GM18520 (cell line): Measurements from ENCODE around the gene STPG2.
A peak's percentile ranks its signal among the peaks of the same experiment; 100 is the strongest.

Experiments used
- ATAC-seq: cut with Tn5 transposase; IDR thresholded peaks from one replicate; pipeline ENCODE4 v1.9.1; 2021; ENCODE audit not compliant: unreplicated experiment

The STPG2 gene

GRCh38 chr4:98143001-98143899 lies at the start of gene STPG2:
Gene STPG2 (minus strand): TSS chr4:98143476.
- peak; percentile 94 for ATAC-seq

DNA sequence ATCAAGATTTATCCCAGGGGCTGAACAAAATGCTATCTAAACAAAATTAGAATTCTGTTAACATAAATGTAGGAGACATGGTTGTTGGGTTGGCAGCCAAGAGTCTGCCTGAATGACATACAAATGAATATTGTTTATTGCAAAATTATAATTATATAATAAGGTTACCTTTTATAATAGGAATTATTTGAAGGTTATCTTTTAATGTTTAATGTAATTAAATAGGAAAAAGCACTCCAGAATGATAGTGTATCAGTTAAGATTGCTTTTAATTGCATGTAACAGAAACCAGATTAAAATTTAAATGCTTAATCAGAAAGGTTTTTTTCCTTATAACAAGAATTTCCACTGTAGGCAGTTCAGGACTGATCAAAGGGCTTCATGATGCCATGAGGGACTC lies 42.0 kb upstream of the STPG2 start:
- no peak for ATAC-seq

- no peak for ATAC-seq
Observed at GRCh38 chr4:98181809-98182208, 38.5 kb upstream of the STPG2 start.

- ATAC-seq, result no peak
Observed at GRCh38 chr4:98179951-98180350, 36.7 kb upstream of the STPG2 start.

DNA sequence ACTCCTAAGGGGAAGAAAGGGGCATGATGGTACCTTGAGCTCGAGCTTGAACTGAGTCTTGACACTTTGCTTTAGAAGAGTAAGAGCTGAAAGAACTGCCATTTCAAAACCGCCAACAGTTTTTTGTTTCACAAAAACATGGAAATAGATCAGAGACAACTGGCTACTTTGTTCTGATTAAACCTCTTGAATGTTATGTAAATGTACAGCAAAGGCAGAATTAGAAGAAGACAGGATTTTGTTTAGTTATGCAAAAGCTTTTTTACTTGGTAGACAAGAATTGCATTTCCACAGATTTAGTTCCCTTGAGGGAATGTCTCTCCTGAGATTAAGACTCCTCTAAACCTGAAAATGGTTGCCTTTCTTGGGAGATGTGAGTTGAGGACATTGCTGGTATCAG lies 33.3 kb upstream of the STPG2 start:
- ATAC-seq, result no peak

- ATAC-seq, result no peak
Observed at GRCh38 chr4:98170035-98170434, 26.8 kb upstream of the STPG2 start.

DNA sequence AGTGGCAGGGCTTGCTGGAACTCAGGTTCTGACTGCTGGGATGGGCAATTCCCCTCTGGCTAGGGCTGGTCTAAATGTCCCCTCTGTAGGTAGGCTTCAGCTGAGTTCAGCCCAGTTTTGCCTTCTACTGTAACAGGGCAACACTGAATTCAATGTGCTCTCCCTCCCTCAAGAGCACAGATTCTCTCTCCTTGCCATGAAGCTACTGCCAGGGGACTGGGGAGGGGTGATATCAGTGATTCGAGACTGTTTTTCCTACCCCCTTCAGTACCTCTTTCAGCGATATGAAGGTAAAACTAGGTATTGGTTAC lies 23.4 kb upstream of the STPG2 start:
- ATAC-seq, result no peak

DNA sequence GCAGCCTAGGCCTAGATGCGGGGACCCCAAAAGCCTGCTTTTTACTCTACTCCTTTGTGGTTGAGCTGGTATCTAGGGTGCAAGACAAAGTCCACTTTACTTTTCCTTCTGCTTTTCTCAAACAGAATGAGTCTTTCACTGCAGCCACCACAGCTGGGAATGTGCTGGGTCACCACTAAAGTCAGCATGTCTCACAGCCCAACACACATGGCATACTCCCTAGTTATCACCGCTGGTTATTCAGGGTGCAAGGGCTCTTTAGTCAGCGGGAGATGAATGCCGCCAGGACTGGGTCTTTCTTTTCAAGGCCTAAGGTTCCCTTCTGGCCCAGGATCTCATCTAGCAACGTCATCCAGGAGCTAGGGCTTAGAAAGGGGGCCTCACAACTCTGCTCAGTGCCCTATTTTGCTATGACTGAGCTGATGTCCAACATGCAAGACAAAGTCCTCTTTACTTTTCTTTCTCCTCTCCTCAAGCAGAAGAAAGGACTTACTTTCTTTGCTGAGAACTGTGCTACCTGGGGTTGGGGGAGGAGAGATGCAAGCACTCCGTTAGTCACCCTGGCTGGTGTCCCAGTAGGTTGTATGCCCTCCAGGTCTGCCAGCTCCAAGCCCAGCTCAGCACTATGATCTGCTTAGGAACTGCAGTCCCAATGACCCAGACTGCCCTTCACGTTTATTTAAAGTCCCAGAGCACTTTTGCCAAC lies 22.9 kb upstream of the STPG2 start:
- no peak for ATAC-seq

GRCh38 chr4:98162696-98163095 lies 19.4 kb upstream of the STPG2 start:
- no peak for ATAC-seq

DNA sequence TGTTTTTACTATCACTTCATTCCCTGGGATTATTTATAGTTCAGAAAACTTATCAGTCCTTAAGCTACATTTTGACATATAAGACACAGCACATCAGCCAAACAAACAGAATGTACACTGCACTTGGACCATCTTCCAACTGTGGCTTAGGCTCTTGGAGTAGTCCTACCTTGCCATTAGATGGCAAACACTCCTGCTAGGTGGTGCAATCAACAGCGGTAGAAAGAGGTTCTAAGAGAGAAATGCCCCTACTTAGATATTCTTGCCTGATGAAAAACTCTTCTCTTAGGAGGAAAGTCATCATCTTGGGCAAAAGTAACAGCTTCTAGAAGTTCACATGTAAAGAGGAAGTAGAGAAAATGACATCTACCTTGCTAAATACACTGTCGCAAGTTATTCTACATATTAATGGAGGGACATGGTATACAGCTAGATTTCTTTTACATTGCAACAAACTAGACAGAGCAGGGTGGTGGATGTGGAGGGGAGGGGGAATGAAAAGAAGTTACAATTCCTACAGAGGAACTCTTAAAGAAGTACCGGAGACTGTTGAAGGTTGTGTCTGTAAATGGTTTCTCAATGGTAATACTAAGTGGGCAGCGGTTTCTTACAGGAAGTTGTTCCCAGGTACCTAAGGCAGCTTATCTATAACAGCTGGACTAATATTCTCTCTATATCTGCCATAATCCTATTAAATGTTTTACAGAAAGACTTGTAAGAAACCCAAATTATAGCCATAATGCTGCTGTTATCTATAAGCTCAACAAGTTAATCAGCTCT lies 8.1 kb upstream of the STPG2 start:
- ATAC-seq, result peak; percentile 37

DNA sequence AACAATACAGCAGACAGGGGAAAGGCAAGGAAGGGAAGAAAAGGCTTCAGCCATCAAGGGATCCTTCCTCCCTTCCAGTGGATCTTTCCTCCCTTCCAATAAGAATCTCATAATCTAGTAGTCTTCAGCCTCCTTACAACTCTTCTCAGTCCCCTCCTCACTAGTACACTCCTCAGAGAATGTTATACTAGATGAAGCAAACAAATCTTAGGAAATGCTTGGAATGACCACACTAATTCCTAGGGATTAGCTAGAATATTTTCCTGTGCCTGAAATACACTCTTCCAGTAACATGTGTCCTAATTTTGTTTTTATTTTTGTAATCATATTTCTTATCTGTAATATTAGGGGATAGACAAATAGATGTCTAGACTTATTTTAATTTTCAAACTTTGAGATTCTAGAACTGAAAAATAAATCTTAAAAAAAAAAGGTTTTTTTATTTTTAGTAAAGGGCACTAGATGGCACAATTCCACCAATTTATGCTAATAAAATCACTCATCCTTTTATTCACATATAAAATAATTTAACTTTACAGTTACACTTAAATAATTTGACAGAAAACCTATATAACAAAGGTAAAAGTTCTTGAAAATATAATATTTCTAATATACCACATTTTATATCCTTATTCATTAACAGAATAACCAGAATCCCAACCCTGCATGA lies 7.0 kb upstream of the STPG2 start:
- ATAC-seq, result no peak

DNA sequence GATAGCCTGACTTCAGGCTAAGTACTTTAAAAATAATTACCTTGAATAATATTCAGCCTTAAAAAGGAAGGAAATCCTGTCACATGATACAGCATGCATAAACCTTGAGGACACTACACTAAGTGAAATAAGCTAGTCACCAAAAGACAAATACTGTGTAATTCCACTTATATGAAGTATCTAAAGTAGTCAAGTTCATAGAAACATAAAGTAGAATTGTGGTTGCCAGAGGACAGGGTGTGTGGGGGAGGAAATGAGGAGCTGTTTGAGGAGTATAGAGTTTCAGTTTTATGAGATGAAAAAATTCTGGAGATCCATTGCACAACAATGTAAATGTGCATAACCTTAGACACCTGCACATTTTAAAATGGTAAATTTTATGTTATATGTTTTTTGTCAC lies 5.6 kb upstream of the STPG2 start:
- no peak for ATAC-seq

DNA sequence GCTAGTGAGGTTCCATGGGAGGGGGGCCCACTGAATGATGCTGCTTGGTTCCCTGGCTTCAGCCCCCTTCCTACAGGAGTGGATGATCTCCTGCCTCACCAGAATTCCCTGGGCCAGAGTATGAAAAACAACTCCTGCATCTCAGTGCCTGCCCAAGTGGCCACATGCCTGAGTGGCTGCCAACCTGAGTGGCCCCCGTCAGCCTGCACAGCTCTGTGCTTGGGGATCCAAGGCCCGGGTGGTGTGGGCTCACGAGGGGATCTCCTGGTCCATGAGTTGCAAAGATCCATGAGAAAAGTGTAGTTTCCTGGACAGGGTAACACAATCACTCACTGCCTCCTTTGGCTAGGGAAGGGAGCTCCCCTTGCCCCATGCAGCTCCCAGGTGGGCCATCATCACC lies 17.1 kb downstream of the STPG2 start:
- ATAC-seq, result no peak

- no peak for ATAC-seq
Observed at GRCh38 chr4:98125585-98125984, 17.7 kb downstream of the STPG2 start.

DNA sequence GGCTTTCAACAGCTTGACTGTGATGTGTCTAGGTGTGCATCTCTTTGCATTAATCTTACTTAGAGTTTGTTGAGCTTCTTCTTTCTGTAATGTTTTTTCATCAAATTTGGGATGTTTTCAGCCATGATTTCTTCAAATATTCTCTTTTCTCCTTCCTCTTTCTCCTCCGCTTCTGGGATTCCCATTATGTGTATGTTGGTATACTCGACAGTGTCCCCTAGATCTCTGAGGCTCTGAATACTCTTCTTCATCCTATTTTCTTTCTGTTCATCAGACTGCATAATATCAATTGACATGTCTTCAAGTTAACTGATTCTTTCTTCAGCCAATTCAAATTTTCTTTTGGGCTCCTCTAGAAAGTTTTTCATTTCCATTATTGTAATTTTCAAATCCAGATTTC lies 25.9 kb downstream of the STPG2 start:
- no peak for ATAC-seq

DNA sequence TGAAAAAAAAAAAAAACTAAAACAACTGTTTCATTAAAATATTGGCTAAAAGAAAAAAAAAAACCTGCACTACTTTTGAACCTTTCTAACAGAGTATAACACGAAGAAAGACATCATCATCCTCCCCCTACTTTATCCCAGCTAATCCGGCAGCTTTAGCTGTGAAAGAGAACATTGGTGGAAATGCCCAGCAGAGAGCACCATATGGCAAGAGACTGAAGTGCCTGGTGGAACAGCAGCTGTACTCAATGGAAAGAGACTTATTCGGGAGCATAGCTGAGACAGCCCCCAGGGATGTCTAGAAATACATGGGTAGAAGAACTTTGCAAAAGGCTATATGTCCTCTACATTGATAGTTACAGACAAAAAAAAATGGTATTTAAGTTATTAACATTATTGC lies 30.3 kb downstream of the STPG2 start:
- no peak for ATAC-seq

DNA sequence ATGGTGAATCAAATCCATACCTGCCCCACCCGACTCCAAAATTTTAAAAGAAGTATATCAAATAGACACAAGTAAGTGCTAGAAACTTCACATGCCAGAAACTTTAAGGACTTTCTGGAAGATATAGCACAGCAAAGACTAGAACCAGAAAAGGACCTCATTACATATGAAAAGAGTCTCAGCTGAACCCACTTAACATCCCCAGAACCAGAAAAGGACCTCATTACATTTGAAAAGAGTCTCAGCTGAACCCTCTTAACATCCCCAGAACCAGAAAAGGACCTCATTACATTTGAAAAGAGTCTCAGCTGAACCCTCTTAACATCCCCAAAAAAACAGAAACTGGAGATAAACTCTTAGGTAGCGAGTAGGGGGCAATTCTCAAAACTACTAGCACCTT lies 32.3 kb downstream of the STPG2 start:
- no peak for ATAC-seq

DNA sequence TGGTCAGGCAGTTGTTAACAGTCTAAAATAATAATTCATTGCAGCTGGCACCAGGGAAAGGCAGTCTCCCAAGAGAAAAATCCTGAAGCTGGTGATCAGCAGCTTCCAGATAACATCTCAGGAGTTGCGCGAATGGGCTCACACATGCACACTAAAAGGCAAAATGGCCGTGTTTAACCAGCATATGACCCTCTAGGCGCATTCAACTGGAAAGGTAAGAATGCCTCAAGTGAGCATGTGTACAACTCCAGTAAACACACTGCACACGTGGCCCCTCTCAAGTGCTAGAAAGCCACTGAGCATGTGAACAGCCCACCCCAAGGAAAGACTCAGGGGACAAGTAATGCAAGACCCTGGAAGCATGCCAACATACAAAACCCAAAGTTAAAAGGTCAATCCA lies 33.1 kb downstream of the STPG2 start:
- ATAC-seq, result no peak

- no peak for ATAC-seq
Observed at GRCh38 chr4:98102660-98103059, 40.6 kb downstream of the STPG2 start.

DNA sequence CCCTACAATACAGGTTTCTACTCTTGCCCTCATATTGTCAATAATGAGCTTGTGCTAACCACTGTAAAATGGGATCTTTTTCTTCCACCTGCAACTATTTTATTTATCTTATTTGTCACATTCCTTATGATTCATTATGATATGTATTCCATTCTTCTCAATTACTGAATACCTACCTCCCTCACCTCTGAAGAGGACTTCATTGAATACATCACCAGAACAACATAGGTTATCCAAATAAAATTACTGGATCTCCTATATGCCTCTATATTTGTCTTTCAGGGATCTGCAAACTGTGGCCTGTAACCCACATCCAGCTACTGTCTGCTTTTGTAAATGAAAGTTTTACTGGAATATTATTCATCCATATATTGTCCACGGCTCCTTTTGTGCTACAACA lies 41.3 kb downstream of the STPG2 start:
- no peak for ATAC-seq

GRCh38 chr4:98098764-98099163 lies 44.5 kb downstream of the STPG2 start:
- ATAC-seq, result no peak
